Fibroblast of lung (primary cell): ENCODE results near the gene CDRT4. TPM values are rescaled to one million over a fixed set of nuclear protein-coding genes. Genes with fewer than 3 reads are reported as not detected.

Experiments used
- DNase-seq, 2 donors: peaks; one replicate each; pipeline versions ENCODE4 v3.0.0 to v3.0.0-alpha.2; 2010; ENCODE audit warnings: low read depth in 2 of 2
- H2AFZ ChIP-seq: 2 replicates; pipeline ENCODE4 v1.5.1; 2012; ENCODE audit warnings: low read length, control low read depth, inconsistent platforms
- H3K27ac ChIP-seq: 2 replicates; pipeline ENCODE4 v1.5.1; 2011; ENCODE audit warnings: low read length, control low read depth; ENCODE audit not compliant: insufficient read depth
- H3K27me3 ChIP-seq: 2 replicates; pipeline ENCODE4 v1.5.1; 2011; ENCODE audit warnings: mild to moderate bottlenecking, low read length; ENCODE audit not compliant: control insufficient read depth, insufficient read depth
- H3K36me3 ChIP-seq: 2 replicates; pipeline ENCODE4 v1.5.1; 2011; ENCODE audit warnings: low read length; ENCODE audit not compliant: control insufficient read depth, insufficient read depth
- H3K4me1 ChIP-seq: 2 replicates; pipeline ENCODE4 v1.5.1; 2011; ENCODE audit warnings: low read length; ENCODE audit not compliant: control insufficient read depth, insufficient read depth; ENCODE audit errors: extremely low read depth
- H3K4me2 ChIP-seq: 2 replicates; pipeline ENCODE4 v1.5.1; 2011; ENCODE audit warnings: low read length, control low read depth; ENCODE audit not compliant: insufficient read depth; ENCODE audit errors: extremely low read depth
- H3K4me3 ChIP-seq, 4 experiments: fragments of 200-600 bp in 1 of 4; sonication (generic) in 1 of 4; replicated peaks in 1 of 4; 2 replicates each; pipeline ENCODE4 v1.5.1; 2011 to 2016; ENCODE audit warnings: low read length in 4 of 4, low read depth in 3 of 4, mild to moderate bottlenecking in 3 of 4, control low read depth in 2 of 4, inconsistent platforms in 1 of 4, mixed read lengths in 1 of 4; ENCODE audit not compliant: insufficient read depth in 1 of 4; ENCODE audit errors: control extremely low read depth in 1 of 4
- H3K79me2 ChIP-seq: 2 replicates; pipeline ENCODE4 v1.5.1; 2012; ENCODE audit warnings: mild to moderate bottlenecking, low read length, inconsistent platforms; ENCODE audit not compliant: control insufficient read depth, insufficient read depth
- H3K9ac ChIP-seq: 2 replicates; pipeline ENCODE4 v1.5.1; 2011; ENCODE audit warnings: mild to moderate bottlenecking, low read length, control low read depth; ENCODE audit not compliant: insufficient read depth
- H3K9me3 ChIP-seq: 2 replicates; pipeline ENCODE4 v1.5.1; 2012; ENCODE audit warnings: low read depth, low read length; ENCODE audit not compliant: control insufficient read depth, insufficient read depth
- H4K20me1 ChIP-seq: 2 replicates; pipeline ENCODE4 v1.5.1; 2011; ENCODE audit warnings: low read length; ENCODE audit not compliant: control insufficient read depth, insufficient read depth; ENCODE audit errors: extremely low read depth
- EZH2 ChIP-seq: IDR thresholded peaks from 2 replicates; pipeline ENCODE4 v1.5.1; 2012; ENCODE audit warnings: low read length, control low read depth, mild to moderate bottlenecking; ENCODE audit errors: missing control alignments
- polyA plus RNA-seq, 2 donors: library from polyadenylated mRNA; depleted of rRNA in 1 of 2; stranded (reverse) in 1 of 2; unstranded in 1 of 2; fragments of >200 nt; gene quantifications; 2 replicates each; pipeline ENCODE4 v1.2.1, GENCODE V29; 2011 to 2012; ENCODE audit warnings: missing spikeins in 1 of 2
- total RNA-seq: library from RNA; depleted of rRNA; stranded (reverse); fragments of >200 nt; gene quantifications from 2 replicates; pipeline ENCODE4 v1.2.1, GENCODE V29; 2014
- TF ChIP-seq, protein P1 (sequence below), 2 donors: IDR thresholded peaks in 1 of 2; conservative IDR thresholded peaks in 1 of 2; 1 replicate in 1 of 2; 2 replicates in 1 of 2; pipeline ENCODE4 v1.5.1; 2011 to 2012; ENCODE audit warnings: low read length in 2 of 2, control low read depth in 1 of 2, inconsistent platforms in 1 of 2, low read depth in 1 of 2, mild to moderate bottlenecking in 1 of 2

CDRT4 gene
- total and polyA plus RNA-seq, 2 donors (not counting 1 experiment from before 2014, with no cell fraction given): 0.49 to 2.3 TPM

DNA sequence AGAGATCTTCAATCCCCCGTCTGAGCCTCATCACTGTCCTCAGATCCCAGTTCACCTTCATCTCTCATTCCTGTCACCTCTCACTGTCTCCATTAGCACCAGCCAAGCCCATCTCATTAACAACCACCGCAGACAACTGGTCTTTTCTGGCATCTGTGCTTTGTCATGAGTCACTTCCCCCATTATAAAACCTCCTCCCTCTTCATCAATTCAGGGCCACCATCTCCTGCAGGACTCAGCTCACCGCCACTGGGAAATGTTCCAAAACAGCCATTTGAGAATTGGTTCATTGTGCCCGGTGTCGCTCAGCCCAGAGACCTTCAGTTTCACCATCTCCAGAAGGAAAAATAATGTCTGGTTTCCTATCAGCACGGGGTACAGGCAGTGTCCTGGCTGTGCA, 69.1 kb downstream of the CDRT4 start:
- H3K27ac ChIP-seq: no peak overlapping the region
- no peaks in the 10 kb centered on the region for H3K27me3 ChIP-seq
- H3K9ac ChIP-seq: no peak overlapping the region
- peaks cover 15% of the 10 kb centered on the region for H3K4me1 ChIP-seq
- H3K4me2 ChIP-seq: peak overlapping the region; percentile 9
- no peaks in the 10 kb centered on the region for H4K20me1 ChIP-seq
- no peaks in the 10 kb centered on the region for H3K36me3 ChIP-seq
- H3K79me2 ChIP-seq: no peaks in the 10 kb centered on the region
- no peak for TF ChIP-seq EZH2
- TF ChIP-seq, protein P1, sequence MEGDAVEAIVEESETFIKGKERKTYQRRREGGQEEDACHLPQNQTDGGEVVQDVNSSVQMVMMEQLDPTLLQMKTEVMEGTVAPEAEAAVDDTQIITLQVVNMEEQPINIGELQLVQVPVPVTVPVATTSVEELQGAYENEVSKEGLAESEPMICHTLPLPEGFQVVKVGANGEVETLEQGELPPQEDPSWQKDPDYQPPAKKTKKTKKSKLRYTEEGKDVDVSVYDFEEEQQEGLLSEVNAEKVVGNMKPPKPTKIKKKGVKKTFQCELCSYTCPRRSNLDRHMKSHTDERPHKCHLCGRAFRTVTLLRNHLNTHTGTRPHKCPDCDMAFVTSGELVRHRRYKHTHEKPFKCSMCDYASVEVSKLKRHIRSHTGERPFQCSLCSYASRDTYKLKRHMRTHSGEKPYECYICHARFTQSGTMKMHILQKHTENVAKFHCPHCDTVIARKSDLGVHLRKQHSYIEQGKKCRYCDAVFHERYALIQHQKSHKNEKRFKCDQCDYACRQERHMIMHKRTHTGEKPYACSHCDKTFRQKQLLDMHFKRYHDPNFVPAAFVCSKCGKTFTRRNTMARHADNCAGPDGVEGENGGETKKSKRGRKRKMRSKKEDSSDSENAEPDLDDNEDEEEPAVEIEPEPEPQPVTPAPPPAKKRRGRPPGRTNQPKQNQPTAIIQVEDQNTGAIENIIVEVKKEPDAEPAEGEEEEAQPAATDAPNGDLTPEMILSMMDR (conservative IDR thresholded peaks at IDR 0.05 in 1 of 2, IDR thresholded peaks at IDR 0.05 in 1 of 2; ENCODE audit: low read depth in 1 of 2, low read length in 2 of 2): no peak
- peak; percentile 32 to 82 for DNase-seq
- H2AFZ ChIP-seq: no peak overlapping the region
- H3K9me3 ChIP-seq: no peaks in the 10 kb centered on the region
- no peak overlapping the region for H3K4me3 ChIP-seq

- no peak for TF ChIP-seq EZH2
- TF ChIP-seq, protein P1 (conservative IDR thresholded peaks at IDR 0.05 in 1 of 2, IDR thresholded peaks at IDR 0.05 in 1 of 2; ENCODE audit: low read depth in 1 of 2, low read length in 2 of 2): no peak
- Histone ChIP-seq H3K36me3 (no peaks in the 10 kb centered on the region), H3K9me3 (no peaks in the 10 kb centered on the region), H3K79me2 (no peaks in the 10 kb centered on the region), H3K9ac (no peak overlapping the region), H3K27me3 (no peaks in the 10 kb centered on the region), H3K4me3 (no peak overlapping the region), H3K27ac (no peak overlapping the region), H3K4me2 (no peak overlapping the region), H3K4me1 (peaks cover 15% of the 10 kb centered on the region), H4K20me1 (no peaks in the 10 kb centered on the region), H2AFZ (no peak overlapping the region)
- peak in 1 of 2 donors; percentile 50 for DNase-seq
Observed at GRCh38 chr17:15397620-15398019, 69.8 kb downstream of the CDRT4 start.

- no peak for TF ChIP-seq EZH2
- TF ChIP-seq, protein P1 (conservative IDR thresholded peaks at IDR 0.05 in 1 of 2, IDR thresholded peaks at IDR 0.05 in 1 of 2; ENCODE audit: low read depth in 1 of 2, low read length in 2 of 2): no peak
- H3K27ac ChIP-seq: no peak overlapping the region
- H4K20me1 ChIP-seq: no peaks in the 10 kb centered on the region
- H3K9ac ChIP-seq: no peak overlapping the region
- no peak overlapping the region for H2AFZ ChIP-seq
- H3K27me3 ChIP-seq: no peaks in the 10 kb centered on the region
- H3K36me3 ChIP-seq: no peaks in the 10 kb centered on the region
- no peak overlapping the region for H3K4me2 ChIP-seq
- H3K4me1 ChIP-seq: peaks cover 18% of the 10 kb centered on the region
- no peaks in the 10 kb centered on the region for H3K9me3 ChIP-seq
- H3K4me3 ChIP-seq: no peak overlapping the region
- DNase-seq: no peak
- no peaks in the 10 kb centered on the region for H3K79me2 ChIP-seq
Observed at GRCh38 chr17:15395091-15395490, 72.3 kb downstream of the CDRT4 start.
